SKM-1 (cell line): ENCODE results near the gene IL33.
"Not testable (repeated sequence)": the region's sequence is repeated elsewhere in the genome, so short reads cannot be mapped to it uniquely, and the experiment has no call there.

Experiments used
- DNase-seq: peaks from one replicate; lab custom pipeline; 2025; ENCODE audit not compliant: unreplicated experiment; lab: John Stamatoyannopoulos, UW

The IL33 gene

GRCh38 chr9:6215562-6215961 lies at the start of gene IL33:
IL33 (plus strand) TSS chr9:6215807; CDS start chr9:6241695, 25,888 bp downstream.
- DNase-seq = no peak

GRCh38 chr9:6171667-6172066 lies 43.9 kb upstream of the IL33 start:
- DNase-seq = no peak

- DNase-seq = no peak
These were observed 41.7 kb upstream of the IL33 start for GRCh38 chr9:6173914-6174313.

- DNase-seq = not testable (repeated sequence)
These were observed 32.9 kb upstream of the IL33 start for GRCh38 chr9:6182549-6183226.

GRCh38 chr9:6183227-6183551 lies 32.4 kb upstream of the IL33 start:
- no peak for DNase-seq

- DNase-seq = no peak
These were observed 32.0 kb upstream of the IL33 start for GRCh38 chr9:6183627-6184026.

GRCh38 chr9:6184749-6185645 lies 30.6 kb upstream of the IL33 start:
- no peak for DNase-seq

- no peak for DNase-seq
These were observed 28.9 kb upstream of the IL33 start for GRCh38 chr9:6186691-6187090.

- DNase-seq = no peak
These were observed 28.3 kb upstream of the IL33 start for GRCh38 chr9:6187272-6187671.

GRCh38 chr9:6188466-6188865 lies 27.1 kb upstream of the IL33 start:
- DNase-seq = no peak

GRCh38 chr9:6188906-6189305 lies 26.7 kb upstream of the IL33 start:
- no peak for DNase-seq

- no peak for DNase-seq
These were observed 20.7 kb upstream of the IL33 start for GRCh38 chr9:6194934-6195333.

GRCh38 chr9:6195714-6196360 lies 19.8 kb upstream of the IL33 start:
- no peak for DNase-seq

GRCh38 chr9:6197330-6197729 lies 18.3 kb upstream of the IL33 start:
- DNase-seq = no peak

GRCh38 chr9:6198251-6198650 lies 17.4 kb upstream of the IL33 start:
- DNase-seq = no peak

- DNase-seq = no peak
These were observed 16.0 kb upstream of the IL33 start for GRCh38 chr9:6199596-6199995.

GRCh38 chr9:6200761-6201160 lies 14.8 kb upstream of the IL33 start:
- no peak for DNase-seq

- DNase-seq = no peak
These were observed 5.6 kb upstream of the IL33 start for GRCh38 chr9:6209966-6210365.

- no peak for DNase-seq
These were observed 2.8 kb upstream of the IL33 start for GRCh38 chr9:6212722-6213375.

GRCh38 chr9:6214434-6214833 lies 1.2 kb upstream of the IL33 start:
- DNase-seq = no peak

GRCh38 chr9:6214903-6215302 lies 704 bp upstream of the IL33 start:
- DNase-seq = no peak

GRCh38 chr9:6216002-6216401 lies 395 bp downstream of the IL33 start:
- DNase-seq = no peak
